Right lung (tissue), 10 donors: ENCODE results near the gene RINT1. TPM values are rescaled to one million over a fixed set of nuclear protein-coding genes. Genes with fewer than 3 reads are reported as not detected.
"Not testable (repeated sequence)": the region's sequence is repeated elsewhere in the genome, so short reads cannot be mapped to it uniquely, and the experiment has no call there.

Source experiments
- DNase-seq, 2 donors: peaks; one replicate each; pipeline ENCODE4 v3.0.0-alpha.2; 2013
- long read RNA-seq, 8 donors: transcript quantifications; one replicate each; lab custom pipeline, GENCODE V29; 2026
- polyA plus RNA-seq, 5 donors: library from polyadenylated mRNA; unstranded; fragments of 120-200 nt; gene quantifications; one replicate each; pipeline versions ENCODE4 v1.2.1 to v1.2.3, GENCODE V29; 2013; ENCODE audit warnings: inconsistent platforms in 1 of 5, low replicate concordance in 1 of 5; ENCODE audit not compliant: insufficient read length in 5 of 5, insufficient read depth in 1 of 5

RINT1 gene
- polyA plus RNA-seq: 10 to 100 TPM; 22.4 to 35.2 (median 32.9) TPM
- long read RNA-seq, donor 1, partial matches to known transcripts: 5 of 10 reads
- long read RNA-seq, donor 1, other reads (novel, unspliced or antisense): 0 of 10 reads
- long read RNA-seq, donor 2, partial matches to known transcripts: 0 of 2 reads
- long read RNA-seq, donor 2, other reads (novel, unspliced or antisense): 0 of 2 reads
- long read RNA-seq, donor 3, partial matches to known transcripts: 0 of 4 reads
- long read RNA-seq, donor 3, other reads (novel, unspliced or antisense): 0 of 4 reads
- long read RNA-seq, donor 4, partial matches to known transcripts: 15 of 15 reads
- long read RNA-seq, donor 4, other reads (novel, unspliced or antisense): 0 of 15 reads
- long read RNA-seq, donor 5, partial matches to known transcripts: 12 of 15 reads
- long read RNA-seq, donor 5, other reads (novel, unspliced or antisense): 0 of 15 reads
- long read RNA-seq, donor 6, partial matches to known transcripts: 6 of 9 reads
- long read RNA-seq, donor 6, other reads (novel, unspliced or antisense): 0 of 9 reads
- long read RNA-seq, donor 7, partial matches to known transcripts: 0 of 3 reads
- long read RNA-seq, donor 7, other reads (novel, unspliced or antisense): 0 of 3 reads
- long read RNA-seq, donor 8, partial matches to known transcripts: 0 of 1 reads
- long read RNA-seq, donor 8, other reads (novel, unspliced or antisense): 0 of 1 reads

GRCh38 chr7:105531792-105532671 is at the start of gene RINT1:
RINT1 (plus strand) TSS chr7:105532201; CDS start chr7:105532316, 115 bp downstream.
- peak; percentile 83 to 90 for DNase-seq

GRCh38 chr7:105487579-105488571 is 44.1 kb upstream of the RINT1 start:
- peak; percentile 35 to 50 for DNase-seq

- DNase-seq: no peak
Observed at GRCh38 chr7:105489409-105489808, 42.6 kb upstream of the RINT1 start.

GRCh38 chr7:105493196-105493922 is 38.6 kb upstream of the RINT1 start:
- DNase-seq: no peak

- peak; percentile 24 to 39 for DNase-seq
Observed at GRCh38 chr7:105493923-105494315, 38.1 kb upstream of the RINT1 start.

- DNase-seq: no peak
Observed at GRCh38 chr7:105496521-105496920, 35.5 kb upstream of the RINT1 start.

- DNase-seq: no peak
Observed at GRCh38 chr7:105497016-105497415, 35.0 kb upstream of the RINT1 start.

- no peak for DNase-seq
Observed at GRCh38 chr7:105502173-105502572, 29.8 kb upstream of the RINT1 start.

- no peak for DNase-seq
Observed at GRCh38 chr7:105512415-105512814, 19.6 kb upstream of the RINT1 start.

GRCh38 chr7:105512926-105513526 is 19.0 kb upstream of the RINT1 start:
- no peak for DNase-seq

GRCh38 chr7:105515610-105516009 is 16.4 kb upstream of the RINT1 start:
- DNase-seq: not testable (repeated sequence)

GRCh38 chr7:105519353-105519752 is 12.6 kb upstream of the RINT1 start:
- DNase-seq: no peak

- not testable (repeated sequence) for DNase-seq
Observed at GRCh38 chr7:105520620-105521019, 11.4 kb upstream of the RINT1 start.

GRCh38 chr7:105521027-105521716 is 10.8 kb upstream of the RINT1 start:
- DNase-seq: peak; percentile 55 to 70

GRCh38 chr7:105521717-105522463 is 10.1 kb upstream of the RINT1 start, which contains the start of gene PUS7:
PUS7 (minus strand) TSS chr7:105522271; CDS start chr7:105508512, 13,759 bp downstream.
- peak; percentile 89 to 92 for DNase-seq

GRCh38 chr7:105524423-105524822 is 7.6 kb upstream of the RINT1 start:
- DNase-seq: not testable (repeated sequence)

GRCh38 chr7:105524840-105525239 is 7.2 kb upstream of the RINT1 start:
- no peak for DNase-seq

- DNase-seq: not testable (repeated sequence)
Observed at GRCh38 chr7:105527737-105528136, 4.3 kb upstream of the RINT1 start.
